Activated CD8-positive, alpha-beta memory T cell treated with anti-CD3 and anti-CD28 coated beads, Interleukin-2, amount 50 U/mL, for 1 hour (primary cell): ENCODE data around the gene C19orf44.
"Not testable (repeated sequence)": the region's sequence is repeated elsewhere in the genome, so short reads cannot be mapped to it uniquely, and the experiment has no call there.

ENCODE experiments used
- DNase-seq: peaks from one replicate; pipeline ENCODE4 v3.0.0-alpha.2; 2020; ENCODE audit errors: extremely low read depth

C19orf44 gene

GRCh38 chr19:16467581-16467980 lies 28.6 kb upstream of the C19orf44 start:
- no peak for DNase-seq

DNA sequence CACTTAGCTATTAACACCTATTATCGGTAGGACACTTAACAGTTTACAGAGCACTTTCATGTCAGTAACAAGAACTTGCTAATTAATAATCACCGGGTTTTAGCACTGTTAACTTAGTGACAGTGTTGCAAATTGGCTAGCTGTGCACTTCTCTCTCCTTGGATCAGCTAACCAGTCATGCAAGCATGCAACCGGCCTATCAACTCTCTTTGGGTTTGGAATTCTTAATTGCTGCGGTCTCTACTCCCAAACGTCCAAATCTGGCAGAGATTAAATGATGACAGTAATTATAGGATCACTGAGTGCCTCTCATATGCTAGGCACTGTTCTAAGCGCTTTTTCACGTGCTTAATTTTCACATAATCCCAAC lies 25.7 kb upstream of the C19orf44 start:
- no peak for DNase-seq

DNA sequence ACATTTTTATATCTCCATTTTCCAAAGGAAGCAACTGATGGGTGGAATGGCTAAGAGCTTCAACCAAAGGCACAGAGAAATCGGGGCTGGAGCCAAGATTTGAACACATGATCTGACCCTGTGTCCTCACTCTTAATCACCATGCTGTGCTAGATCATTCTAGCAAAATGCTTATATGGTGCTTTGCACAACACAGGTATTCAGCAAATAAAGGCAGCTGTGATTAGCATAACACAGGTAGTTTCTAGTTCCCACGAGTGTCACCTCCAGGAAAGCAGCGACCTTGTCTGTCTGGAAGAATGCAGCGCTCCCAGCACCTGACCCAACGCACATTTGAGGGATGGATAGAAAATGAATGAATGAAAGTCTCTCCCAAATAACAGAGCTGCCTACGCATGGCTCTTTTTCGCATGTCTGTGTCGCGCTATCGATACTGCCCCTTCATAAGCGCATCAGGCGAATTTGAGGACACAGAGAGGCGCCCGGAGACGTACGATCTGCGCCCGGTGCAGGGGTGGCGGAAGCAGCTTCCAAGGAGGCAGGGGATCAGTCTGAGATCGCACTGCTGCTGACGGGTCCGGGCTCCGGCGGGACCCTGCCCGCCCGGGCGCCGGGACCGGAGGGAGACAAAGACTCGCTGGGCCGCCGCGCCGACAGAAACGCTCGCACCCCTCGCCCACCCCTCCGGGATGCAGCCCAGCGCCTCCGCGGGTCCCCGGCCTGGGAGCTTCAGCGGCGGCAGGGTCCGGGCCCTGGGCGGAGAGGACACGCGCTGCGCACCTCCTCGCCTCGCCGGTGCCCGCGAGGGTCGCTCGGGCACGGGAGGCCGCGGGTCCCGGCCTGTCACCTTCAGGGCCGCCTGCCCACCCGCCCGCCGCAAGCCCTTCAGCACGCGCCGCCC lies 25.0 kb upstream of the C19orf44 start:
- no peak for DNase-seq

GRCh38 chr19:16472559-16472899 lies 23.7 kb upstream of the C19orf44 start:
- DNase-seq = not testable (repeated sequence)

GRCh38 chr19:16472992-16473391 lies 23.2 kb upstream of the C19orf44 start:
- no peak for DNase-seq

DNA sequence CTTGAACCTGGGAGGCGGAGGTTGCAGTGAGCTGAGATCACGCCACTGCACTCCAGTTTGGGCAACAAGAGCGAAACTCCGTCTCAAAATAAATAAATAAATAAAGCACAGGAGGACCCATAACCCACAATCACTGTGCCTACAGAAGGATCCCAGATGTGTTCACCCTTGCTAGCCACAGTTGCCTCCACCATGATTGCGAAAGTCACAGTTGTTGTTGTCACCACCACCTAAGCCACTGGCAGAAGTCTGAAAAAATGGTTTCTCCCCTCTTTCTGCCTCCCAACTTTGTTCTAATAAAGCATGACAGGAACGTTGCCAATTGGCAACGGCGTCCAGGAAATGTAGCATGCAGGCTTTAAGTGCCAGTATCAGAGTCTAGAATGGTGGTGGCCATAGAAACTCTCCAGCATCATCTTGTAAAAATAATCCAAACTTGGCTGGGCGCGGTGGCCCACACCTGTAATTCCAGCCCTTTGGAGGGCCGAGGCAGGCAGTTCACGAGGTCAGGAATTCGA lies 22.3 kb upstream of the C19orf44 start:
- no peak for DNase-seq

DNA sequence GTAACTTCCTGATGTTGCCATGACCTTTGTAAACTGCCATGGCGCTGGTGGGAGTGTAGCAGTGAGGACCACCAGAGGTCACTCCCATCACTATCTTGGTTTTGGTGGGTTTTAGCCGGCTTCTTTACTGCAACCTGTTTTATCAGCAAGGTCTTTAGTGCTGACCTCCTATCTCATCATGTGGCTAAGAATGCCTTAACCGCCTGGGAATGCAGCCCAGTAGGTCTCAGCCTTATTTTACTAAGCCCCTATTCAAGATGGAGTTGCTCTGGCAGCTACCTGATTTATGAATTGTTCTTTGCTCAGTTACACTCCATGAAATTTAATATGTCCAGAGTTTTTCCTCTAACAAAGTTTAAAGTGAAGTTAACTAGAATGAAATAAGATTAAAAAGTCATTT lies 19.8 kb upstream of the C19orf44 start:
- DNase-seq = no peak

GRCh38 chr19:16477311-16477710 lies 18.9 kb upstream of the C19orf44 start:
- DNase-seq = no peak

DNA sequence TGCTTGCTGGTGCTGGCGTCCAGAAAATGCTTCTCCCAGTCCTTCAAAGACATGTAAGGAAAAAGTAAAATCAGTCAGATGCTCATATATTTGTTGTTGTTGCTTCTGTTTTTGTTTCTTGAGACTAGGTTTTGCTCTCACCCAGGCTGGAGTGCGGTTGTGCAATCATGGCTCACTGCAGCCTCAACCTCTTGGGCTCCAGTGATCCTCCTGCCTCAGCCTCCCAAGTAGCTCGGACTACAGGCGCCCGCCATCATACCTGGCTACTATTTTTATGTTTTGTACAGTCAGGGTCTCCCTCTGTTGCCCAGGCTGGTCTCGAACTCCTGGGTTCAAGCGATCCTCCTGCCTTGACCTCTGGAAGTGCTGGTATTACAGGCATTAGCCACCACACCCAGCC lies 13.4 kb upstream of the C19orf44 start:
- DNase-seq = no peak

DNA sequence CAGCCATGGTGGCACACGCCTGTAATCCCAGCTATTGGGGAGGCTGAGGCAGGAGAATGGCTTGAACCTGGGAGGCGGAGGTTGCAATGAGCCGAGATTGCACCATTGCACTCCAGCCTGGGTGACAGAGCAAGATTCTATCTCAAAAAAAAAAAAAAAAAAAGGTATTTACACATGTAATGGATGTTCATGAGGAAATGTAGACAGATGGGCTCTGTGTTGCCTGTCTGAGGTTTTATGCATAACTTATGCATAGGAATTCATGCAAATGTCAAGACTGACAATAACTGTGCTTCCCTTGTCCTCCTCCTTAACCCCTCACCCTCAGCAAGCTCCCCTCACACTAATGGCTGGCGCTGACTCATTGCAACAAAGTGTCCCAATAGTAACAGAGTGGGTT lies 9.7 kb upstream of the C19orf44 start:
- DNase-seq = not testable (repeated sequence)

DNA sequence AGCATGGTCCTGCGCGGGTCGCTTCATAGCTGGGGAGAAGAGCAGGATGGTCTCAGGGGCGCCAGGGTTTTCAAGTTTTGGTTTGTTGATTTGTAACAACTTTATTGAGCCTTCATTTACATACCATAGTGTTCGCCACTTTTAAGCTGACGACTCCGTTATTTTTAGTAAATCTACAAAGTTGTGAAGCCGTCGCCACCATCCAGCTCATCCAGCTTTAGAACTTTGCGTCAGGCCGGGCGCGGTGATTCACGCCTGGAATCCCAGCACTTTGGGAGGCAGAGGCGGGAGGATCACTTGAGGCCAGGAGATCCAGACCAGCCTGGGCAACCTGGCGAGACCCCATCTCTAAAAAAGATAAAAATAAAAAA lies 404 bp downstream of the C19orf44 start:
- DNase-seq = no peak

DNA sequence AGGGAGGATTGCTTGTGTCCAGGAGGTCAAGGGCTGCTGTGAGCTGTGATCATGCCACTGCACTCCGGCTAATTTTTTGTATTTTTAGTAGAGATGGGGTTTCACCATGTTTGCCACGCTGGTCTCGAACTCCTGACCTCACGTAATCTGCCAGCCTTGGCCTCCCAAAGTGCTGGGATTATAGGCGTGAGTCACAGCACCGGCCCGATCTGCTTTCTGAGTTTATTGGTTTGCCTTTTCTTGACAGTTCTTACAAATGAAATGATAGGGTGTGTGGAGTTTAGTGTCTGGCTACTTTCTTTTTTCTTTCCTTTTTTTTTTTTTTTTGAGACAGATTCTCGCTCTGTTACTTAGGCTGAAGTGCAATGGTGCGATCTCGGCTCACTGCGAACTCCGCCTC lies 848 bp downstream of the C19orf44 start:
- no peak for DNase-seq

DNA sequence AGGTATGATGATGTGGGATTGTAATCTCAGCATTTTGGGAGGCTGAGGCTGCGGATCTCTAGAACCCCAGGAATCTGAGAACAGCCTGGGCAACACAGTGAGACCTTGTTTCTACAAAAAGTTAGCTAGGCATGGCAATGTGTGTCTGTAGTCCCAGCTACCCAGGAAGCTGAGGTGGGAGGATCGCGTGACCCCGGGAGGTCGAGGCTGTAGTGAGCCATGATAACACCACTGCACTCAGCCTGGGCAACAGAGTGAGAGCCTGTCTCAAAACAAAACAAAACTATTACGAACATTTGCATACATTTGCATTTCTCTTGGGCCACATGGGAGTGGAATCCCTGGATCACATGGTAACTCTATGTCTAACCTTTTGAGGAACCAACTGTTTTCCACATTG lies 1.6 kb downstream of the C19orf44 start:
- DNase-seq = no peak

GRCh38 chr19:16504271-16504670 lies 8.1 kb downstream of the C19orf44 start:
- DNase-seq = no peak

GRCh38 chr19:16506161-16506560 lies 10.0 kb downstream of the C19orf44 start:
- DNase-seq = not testable (repeated sequence)

GRCh38 chr19:16506961-16507360 lies 10.8 kb downstream of the C19orf44 start:
- no peak for DNase-seq

DNA sequence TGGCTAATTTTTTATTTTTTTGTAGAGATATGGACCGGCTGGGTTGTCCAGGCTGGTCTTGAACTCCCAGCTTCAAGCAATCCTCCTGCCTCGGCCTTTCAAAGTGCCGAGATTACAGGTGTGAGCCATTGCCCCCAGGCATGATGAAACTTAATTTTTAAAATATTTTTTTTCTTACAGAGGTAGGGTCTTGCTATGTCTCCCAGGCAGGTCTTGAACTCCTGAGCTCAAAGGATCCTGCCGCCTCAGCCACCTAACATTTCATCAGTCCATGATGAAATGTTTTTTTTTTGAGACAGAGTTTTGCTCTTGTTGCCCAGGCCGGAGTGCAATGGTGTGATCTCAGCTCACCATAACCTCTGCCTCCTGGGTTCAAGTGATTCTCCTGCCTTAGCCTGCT lies 12.4 kb downstream of the C19orf44 start:
- no peak for DNase-seq

GRCh38 chr19:16509141-16510061 lies 13.2 kb downstream of the C19orf44 start:
- DNase-seq = no peak

- not testable (repeated sequence) for DNase-seq
These were observed 16.4 kb downstream of the C19orf44 start for GRCh38 chr19:16512611-16513010.

DNA sequence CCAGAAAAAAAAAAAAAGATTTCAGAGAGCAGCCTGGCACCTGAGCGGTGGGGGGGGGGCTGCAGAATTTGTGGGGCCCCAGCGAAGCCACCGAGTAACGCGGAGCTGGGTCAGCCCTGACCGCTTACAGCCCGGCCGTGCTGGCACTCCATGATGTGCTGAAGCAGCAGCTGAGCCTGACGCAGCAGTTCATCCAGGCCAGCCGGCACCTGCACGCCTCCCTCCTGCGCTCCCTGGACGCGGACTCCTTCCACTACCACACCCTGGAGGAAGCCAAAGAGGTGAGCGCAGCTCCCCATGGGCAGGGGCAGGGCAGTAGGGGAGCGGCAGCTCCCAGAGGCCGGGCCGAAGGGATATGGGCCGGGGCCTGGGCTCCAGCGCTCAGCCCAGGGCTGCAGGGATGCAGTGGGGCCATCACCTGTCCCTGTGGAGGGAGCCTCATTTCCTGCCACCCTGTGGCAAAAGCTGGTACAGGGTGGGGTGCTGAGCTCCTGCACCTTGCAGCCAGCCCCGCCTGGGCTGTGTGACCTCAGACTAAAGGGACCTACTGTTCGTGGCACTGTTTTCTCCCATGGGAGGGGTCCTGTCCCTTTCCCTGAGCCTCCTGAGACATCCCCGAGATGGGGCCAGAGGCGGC lies 18.3 kb downstream of the C19orf44 start:
- no peak for DNase-seq

DNA sequence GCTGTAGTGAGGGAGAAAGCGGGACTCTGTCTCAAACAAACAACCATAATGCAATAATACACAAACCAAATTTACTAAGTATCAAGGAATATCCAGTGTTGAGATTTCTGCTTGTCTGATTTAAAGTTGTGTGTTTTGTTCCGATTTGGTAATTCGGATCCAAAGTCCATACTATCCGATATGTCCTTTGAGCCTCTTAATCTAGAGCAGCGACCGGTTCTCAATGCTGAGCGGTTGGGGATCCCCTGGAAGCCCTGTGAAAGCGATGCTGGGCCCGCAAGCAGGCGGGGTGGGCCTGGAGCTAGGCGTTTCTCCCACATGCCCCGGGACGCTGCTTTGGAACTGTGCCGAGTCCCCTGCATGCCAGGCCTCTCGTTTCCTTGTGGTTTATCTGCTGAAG lies 20.2 kb downstream of the C19orf44 start:
- DNase-seq = no peak

DNA sequence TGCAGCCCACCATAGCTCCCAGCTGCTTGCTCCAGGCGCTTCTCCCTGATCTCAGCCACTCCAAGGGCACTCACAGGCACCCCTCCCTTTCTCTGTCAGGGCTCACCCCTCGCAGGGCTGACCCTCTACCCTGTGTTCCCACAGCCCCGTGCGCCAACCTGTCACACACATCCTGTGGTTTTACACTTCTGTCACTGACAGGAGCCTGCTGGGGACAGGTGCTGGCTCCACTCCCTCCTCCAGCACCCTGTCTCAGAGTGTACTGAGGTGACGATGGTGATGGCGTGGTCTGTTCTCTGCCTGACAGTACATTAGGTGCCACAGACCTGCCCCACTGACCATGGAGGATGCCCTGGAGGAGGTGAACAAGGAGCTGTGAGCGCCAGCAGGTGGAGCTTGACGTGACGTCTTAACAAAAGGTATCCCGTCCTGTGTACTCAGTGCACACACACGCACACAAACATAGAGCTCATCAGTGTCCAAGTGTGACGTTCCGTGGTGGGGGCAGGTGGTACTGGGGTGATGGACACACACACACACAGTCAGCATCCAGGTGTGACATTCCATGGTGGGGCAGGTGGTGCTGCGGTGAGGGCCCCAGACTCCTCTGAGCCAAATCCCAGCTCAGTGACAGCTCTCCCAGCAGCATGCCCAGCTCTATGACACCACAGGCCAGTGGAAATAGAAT lies 20.9 kb downstream of the C19orf44 start:
- no peak for DNase-seq
